Endodermal cell (in vitro differentiated cells): Measurements from ENCODE around the gene ARHGEF37. TPM values are rescaled to one million over a fixed set of nuclear protein-coding genes. Genes with fewer than 3 reads are reported as not detected.
"Not testable (repeated sequence)": the region's sequence is repeated elsewhere in the genome, so short reads cannot be mapped to it uniquely, and the experiment has no call there.

Experiments
- DNase-seq: peaks from one replicate; pipeline ENCODE4 v3.0.0-alpha.2; 2017
- H3K27ac ChIP-seq: 2 replicates; pipeline ENCODE4 v1.5.1; 2013; ENCODE audit warnings: mild to moderate bottlenecking, low read depth, low read length, moderate library complexity
- H3K27me3 ChIP-seq: 2 replicates; pipeline ENCODE4 v1.6.1; 2013; ENCODE audit warnings: mild to moderate bottlenecking, low read length, moderate library complexity; ENCODE audit not compliant: insufficient read depth, control insufficient read depth, poor library complexity, severe bottlenecking
- H3K36me3 ChIP-seq: 2 replicates; pipeline ENCODE4 v1.7.0; 2013; ENCODE audit warnings: mild to moderate bottlenecking, low read length, moderate library complexity; ENCODE audit not compliant: control insufficient read depth, insufficient read depth
- H3K4me1 ChIP-seq: one replicate; pipeline ENCODE4 v1.7.0; 2013; ENCODE audit warnings: low read length; ENCODE audit not compliant: control insufficient read depth, insufficient read depth
- H3K4me3 ChIP-seq: 2 replicates; pipeline ENCODE4 v1.5.1; 2013; ENCODE audit warnings: mild to moderate bottlenecking, low read length, moderate library complexity
- H3K9ac ChIP-seq: 2 replicates; pipeline ENCODE4 v1.6.1; 2013; ENCODE audit warnings: mild to moderate bottlenecking, low read length, moderate library complexity; ENCODE audit not compliant: poor library complexity, severe bottlenecking; ENCODE audit errors: extremely low read depth
- H3K9me3 ChIP-seq: 2 replicates; pipeline ENCODE4 v1.6.1; 2013; ENCODE audit warnings: mild to moderate bottlenecking, low read length, moderate library complexity; ENCODE audit not compliant: control insufficient read depth
- H3K27ac Mint-ChIP-seq: 2 replicates; pipeline ENCODE4 v1.8.0; 2020; ENCODE audit warnings: mixed read lengths
- H3K27me3 Mint-ChIP-seq: 2 replicates; pipeline ENCODE4 v1.8.0; 2021; ENCODE audit warnings: mild to moderate bottlenecking, mixed read lengths; ENCODE audit not compliant: insufficient read depth
- H3K36me3 Mint-ChIP-seq: 2 replicates; pipeline ENCODE4 v1.8.0; 2020; ENCODE audit warnings: low read depth, mixed read lengths
- H3K4me1 Mint-ChIP-seq: 2 replicates; pipeline ENCODE4 v1.8.0; 2020; ENCODE audit warnings: mixed read lengths
- H3K4me3 Mint-ChIP-seq: 2 replicates; pipeline ENCODE4 v1.8.0; 2020; ENCODE audit warnings: mild to moderate bottlenecking, moderate library complexity, mixed read lengths
- H3K9me3 Mint-ChIP-seq: 2 replicates; pipeline ENCODE4 v1.8.0; 2020; ENCODE audit warnings: mild to moderate bottlenecking, mixed read lengths
- WGBS, 2 experiments: methylation state at CpG; one replicate each; pipeline versions ENCODE4 v1.1.5 to v1.1.7; 2013; ENCODE audit warnings: missing lambda C conversion rate in 2 of 2, mixed read lengths in 1 of 2; ENCODE audit not compliant: insufficient coverage in 1 of 2, insufficient read length in 1 of 2; 5-methylcytosine and 5-hydroxymethylcytosine counted together
- total RNA-seq, 2 donors: library from RNA; stranded (reverse); fragmentation: NEBNext Ultra II Directional in 1 of 2; extraction: Animal tissue kit (Norgen Biotek cat#: 25700) in 1 of 2; gene quantifications; 2 replicates in 1 of 2; 3 replicates in 1 of 2; pipeline ENCODE4 v1.2.1, GENCODE V29; 2021
- TF ChIP-seq, protein P1 (sequence below): fragments of 200-600 bp; sonication (generic); conservative IDR thresholded peaks from 2 replicates; pipeline ENCODE4 v1.5.0; 2021; ENCODE audit warnings: antibody characterized with exemption, mild to moderate bottlenecking

Gene ARHGEF37
- total RNA-seq, 2 donors from 2014 or later: 0.57 to 0.93 TPM

GRCh38 chr5:149593370-149593769 is 12.1 kb downstream of the ARHGEF37 start:
- H3K27ac Mint-ChIP-seq: no peak overlapping the region
- no peak overlapping the region for H3K4me3 Mint-ChIP-seq
- no peaks in the 10 kb centered on the region for H3K36me3 Mint-ChIP-seq
- H3K36me3 ChIP-seq: no peaks in the 10 kb centered on the region
- H3K9me3 Mint-ChIP-seq: no peaks in the 10 kb centered on the region
- no peaks in the 10 kb centered on the region for H3K27me3 Mint-ChIP-seq
- DNase-seq: no peak
- WGBS, 2 experiments: 87 to 90% methylated on average over 2 of the region's 2 CpGs
- H3K4me1 ChIP-seq: no peaks in the 10 kb centered on the region
- TF ChIP-seq, protein P1, sequence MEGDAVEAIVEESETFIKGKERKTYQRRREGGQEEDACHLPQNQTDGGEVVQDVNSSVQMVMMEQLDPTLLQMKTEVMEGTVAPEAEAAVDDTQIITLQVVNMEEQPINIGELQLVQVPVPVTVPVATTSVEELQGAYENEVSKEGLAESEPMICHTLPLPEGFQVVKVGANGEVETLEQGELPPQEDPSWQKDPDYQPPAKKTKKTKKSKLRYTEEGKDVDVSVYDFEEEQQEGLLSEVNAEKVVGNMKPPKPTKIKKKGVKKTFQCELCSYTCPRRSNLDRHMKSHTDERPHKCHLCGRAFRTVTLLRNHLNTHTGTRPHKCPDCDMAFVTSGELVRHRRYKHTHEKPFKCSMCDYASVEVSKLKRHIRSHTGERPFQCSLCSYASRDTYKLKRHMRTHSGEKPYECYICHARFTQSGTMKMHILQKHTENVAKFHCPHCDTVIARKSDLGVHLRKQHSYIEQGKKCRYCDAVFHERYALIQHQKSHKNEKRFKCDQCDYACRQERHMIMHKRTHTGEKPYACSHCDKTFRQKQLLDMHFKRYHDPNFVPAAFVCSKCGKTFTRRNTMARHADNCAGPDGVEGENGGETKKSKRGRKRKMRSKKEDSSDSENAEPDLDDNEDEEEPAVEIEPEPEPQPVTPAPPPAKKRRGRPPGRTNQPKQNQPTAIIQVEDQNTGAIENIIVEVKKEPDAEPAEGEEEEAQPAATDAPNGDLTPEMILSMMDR: no peak
- H3K4me3 ChIP-seq: no peak overlapping the region
- peaks cover 3% of the 10 kb centered on the region for H3K4me1 Mint-ChIP-seq
- H3K9ac ChIP-seq: no peak overlapping the region
- H3K27me3 ChIP-seq: no peaks in the 10 kb centered on the region
- H3K27ac ChIP-seq: no peak overlapping the region
- no peaks in the 10 kb centered on the region for H3K9me3 ChIP-seq

DNA sequence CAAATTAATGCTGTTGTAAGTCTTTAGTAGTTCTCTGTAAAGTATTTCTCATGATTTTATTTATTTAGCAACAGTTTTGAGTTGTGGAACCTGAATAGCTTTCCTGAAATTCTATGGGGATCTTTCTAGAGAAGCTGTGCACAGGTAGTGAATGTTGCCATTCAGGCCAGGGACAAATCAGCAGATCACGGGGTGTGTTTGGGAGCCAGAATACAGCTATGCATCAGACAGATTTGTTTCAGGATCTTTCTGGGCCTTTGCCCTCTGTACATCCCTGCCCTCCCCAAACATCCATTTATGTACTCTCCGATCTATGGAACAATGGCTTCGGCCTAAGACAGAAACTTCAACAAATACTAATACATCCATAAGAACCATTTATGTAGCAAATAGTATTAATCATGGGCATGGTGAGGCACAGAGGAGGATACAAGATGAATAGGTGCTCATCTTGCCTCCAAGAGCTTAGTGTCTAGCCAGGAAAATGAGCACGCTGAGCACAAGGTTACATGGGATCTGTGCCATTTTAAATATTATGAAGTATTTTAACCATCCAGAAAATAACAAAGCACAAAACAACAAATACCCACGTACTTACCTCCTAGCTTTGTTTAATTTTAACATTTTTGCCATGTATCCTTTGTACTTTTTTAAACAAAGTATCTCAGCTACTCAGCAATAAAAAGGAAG is 13.1 kb downstream of the ARHGEF37 start:
- Mint-ChIP-seq H3K27ac (no peak overlapping the region), H3K9me3 (no peaks in the 10 kb centered on the region), H3K27me3 (no peaks in the 10 kb centered on the region), H3K4me3 (no peak overlapping the region), H3K4me1 (peaks cover 3% of the 10 kb centered on the region), H3K36me3 (no peaks in the 10 kb centered on the region)
- H3K36me3 ChIP-seq: no peaks in the 10 kb centered on the region
- H3K4me1 ChIP-seq: no peaks in the 10 kb centered on the region
- no peak overlapping the region for H3K4me3 ChIP-seq
- DNase-seq: peak; percentile 2
- H3K9ac ChIP-seq: no peak overlapping the region
- WGBS, 2 experiments: 91 to 100% methylated on average over 2 to 5 of the region's 5 CpGs
- no peaks in the 10 kb centered on the region for H3K27me3 ChIP-seq
- no peak overlapping the region for H3K27ac ChIP-seq
- TF ChIP-seq, protein P1: no peak
- no peaks in the 10 kb centered on the region for H3K9me3 ChIP-seq

DNA sequence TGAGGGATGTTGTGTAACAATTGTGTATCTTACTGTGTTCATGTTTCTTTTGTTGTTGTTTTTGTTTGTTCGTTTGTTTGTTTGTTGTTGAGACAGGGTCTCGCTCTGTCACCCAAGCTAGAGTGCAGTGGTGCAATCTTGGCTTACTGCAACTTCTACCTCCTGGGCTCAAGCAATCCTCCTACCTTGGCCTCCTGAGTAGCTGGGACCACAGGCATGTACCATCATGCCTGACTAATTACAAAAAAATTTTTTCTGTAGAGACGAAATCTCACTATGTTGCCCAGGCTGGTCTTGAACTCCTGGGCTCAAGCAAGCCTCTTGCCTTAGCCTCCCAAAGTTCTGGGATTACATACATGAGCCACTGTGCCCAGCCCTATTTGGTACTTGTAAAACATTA is 13.8 kb downstream of the ARHGEF37 start:
- DNase-seq: peak; percentile 14
- WGBS, 2 experiments: 92 to 100% methylated on average over 1 to 3 of the region's 3 CpGs
- not testable (repeated sequence) for H3K4me1 ChIP-seq, H3K4me3 ChIP-seq, H3K27me3 ChIP-seq, H3K4me1 Mint-ChIP-seq, H3K36me3 ChIP-seq, H3K27ac ChIP-seq, H3K36me3 Mint-ChIP-seq, H3K9me3 ChIP-seq, H3K9ac ChIP-seq, H3K27me3 Mint-ChIP-seq, H3K4me3 Mint-ChIP-seq, H3K27ac Mint-ChIP-seq, H3K9me3 Mint-ChIP-seq

DNA sequence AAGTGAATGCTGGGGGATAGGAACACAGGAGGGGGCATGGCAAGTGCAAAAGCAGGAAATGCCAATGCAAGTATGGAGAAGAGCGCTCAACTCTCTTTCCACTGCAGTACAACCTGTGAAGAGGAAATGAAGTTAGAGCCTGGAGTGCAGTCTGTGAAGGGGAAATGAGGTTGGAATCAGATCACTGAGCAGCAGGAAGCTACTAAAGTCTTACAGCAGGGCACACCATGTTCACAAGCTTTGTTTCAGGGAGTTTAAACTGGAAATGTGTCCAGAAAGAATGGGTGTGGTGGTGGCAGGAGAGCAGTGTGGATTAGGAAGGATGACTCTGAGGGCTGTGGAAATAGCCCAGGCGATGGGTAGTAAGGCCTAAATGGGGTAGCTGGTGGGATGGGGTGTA is 15.4 kb downstream of the ARHGEF37 start:
- H3K27me3 ChIP-seq: no peaks in the 10 kb centered on the region
- no peak overlapping the region for H3K4me3 ChIP-seq
- no peak overlapping the region for H3K27ac ChIP-seq
- no peaks in the 10 kb centered on the region for H3K36me3 ChIP-seq
- H3K9ac ChIP-seq: no peak overlapping the region
- no peak overlapping the region for H3K4me3 Mint-ChIP-seq
- no peaks in the 10 kb centered on the region for H3K27me3 Mint-ChIP-seq
- H3K36me3 Mint-ChIP-seq: no peaks in the 10 kb centered on the region
- peaks cover 3% of the 10 kb centered on the region for H3K4me1 Mint-ChIP-seq
- 95 to 100% methylated on average over 2 of the region's 2 CpGs for WGBS, 2 experiments
- H3K9me3 Mint-ChIP-seq: no peaks in the 10 kb centered on the region
- H3K27ac Mint-ChIP-seq: no peak overlapping the region
- peak; percentile 47 for DNase-seq
- no peaks in the 10 kb centered on the region for H3K4me1 ChIP-seq
- no peaks in the 10 kb centered on the region for H3K9me3 ChIP-seq
- TF ChIP-seq, protein P1: no peak
